HEK293T (cell line): Measurements from ENCODE around the gene MCL1.
A peak's percentile ranks its signal among the peaks of the same experiment; 100 is the strongest.

Source experiments
- ARNT ChIP-seq: fragments of 450-650 bp; IDR thresholded peaks from 2 replicates; pipeline ENCODE4 v1.6.1; 2017; ENCODE audit warnings: mild to moderate bottlenecking
- BHLHE40 ChIP-seq: fragments of 450-650 bp; IDR thresholded peaks from 2 replicates; pipeline ENCODE4 v1.6.1; 2016; ENCODE audit warnings: mild to moderate bottlenecking, moderate library complexity, borderline replicate concordance
- ELF4 ChIP-seq: fragments of 450-650 bp; IDR thresholded peaks from 2 replicates; pipeline ENCODE4 v1.6.1; 2017; ENCODE audit warnings: antibody characterized with exemption
- FOXA1 ChIP-seq: fragments of 450-650 bp; IDR thresholded peaks from 2 replicates; pipeline ENCODE4 v1.6.1; 2016; ENCODE audit warnings: mild to moderate bottlenecking
- FOXK2 ChIP-seq: fragments of 450-650 bp; IDR thresholded peaks from 2 replicates; pipeline ENCODE4 v1.6.1; 2016; ENCODE audit warnings: mild to moderate bottlenecking
- FOXM1 ChIP-seq: fragments of 450-650 bp; IDR thresholded peaks from 2 replicates; pipeline ENCODE4 v1.6.1; 2017; ENCODE audit warnings: mild to moderate bottlenecking, borderline replicate concordance
- HDGF ChIP-seq: fragments of 450-650 bp; IDR thresholded peaks from 2 replicates; pipeline ENCODE4 v1.6.1; 2017; ENCODE audit warnings: antibody characterized with exemption, borderline replicate concordance
- L3MBTL2 ChIP-seq: fragments of 450-650 bp; conservative IDR thresholded peaks from 2 replicates; pipeline ENCODE4 v1.6.1; 2016; ENCODE audit warnings: mild to moderate bottlenecking
- NFRKB ChIP-seq: fragments of 450-650 bp; IDR thresholded peaks from 2 replicates; pipeline ENCODE4 v1.6.1; 2016; ENCODE audit warnings: mild to moderate bottlenecking, moderate library complexity
- PKNOX1 ChIP-seq: fragments of 450-650 bp; IDR thresholded peaks from 2 replicates; pipeline ENCODE4 v1.6.1; 2016
- SP1 ChIP-seq: fragments of 450-650 bp; IDR thresholded peaks from 2 replicates; pipeline ENCODE4 v1.6.1; 2017
- SUZ12 ChIP-seq: fragments of 450-650 bp; IDR thresholded peaks from 2 replicates; pipeline ENCODE4 v1.6.1; 2016; ENCODE audit warnings: mild to moderate bottlenecking
- TARDBP ChIP-seq: fragments of 450-650 bp; IDR thresholded peaks from 2 replicates; pipeline ENCODE4 v1.6.1; 2016
- ZNF384 ChIP-seq: fragments of 450-650 bp; IDR thresholded peaks from 2 replicates; pipeline ENCODE4 v1.6.1; 2016

- TF ChIP-seq TARDBP = no peak
- no peak for TF ChIP-seq PKNOX1
- no peak for TF ChIP-seq HDGF
- TF ChIP-seq ZNF384 = no peak
- TF ChIP-seq BHLHE40 = no peak
- TF ChIP-seq L3MBTL2 = peak; percentile 54
- no peak for TF ChIP-seq SP1
- no peak for TF ChIP-seq FOXM1
- no peak for TF ChIP-seq FOXK2
- TF ChIP-seq NFRKB = no peak
- TF ChIP-seq ARNT = no peak
- TF ChIP-seq FOXA1 = no peak
- TF ChIP-seq SUZ12 = no peak
- no peak for TF ChIP-seq ELF4
Measured at GRCh38 chr1:150579945-150580642, 684 bp upstream of the MCL1 start.
